ENCODE results near the gene VPS11.

Gene VPS11

DNA sequence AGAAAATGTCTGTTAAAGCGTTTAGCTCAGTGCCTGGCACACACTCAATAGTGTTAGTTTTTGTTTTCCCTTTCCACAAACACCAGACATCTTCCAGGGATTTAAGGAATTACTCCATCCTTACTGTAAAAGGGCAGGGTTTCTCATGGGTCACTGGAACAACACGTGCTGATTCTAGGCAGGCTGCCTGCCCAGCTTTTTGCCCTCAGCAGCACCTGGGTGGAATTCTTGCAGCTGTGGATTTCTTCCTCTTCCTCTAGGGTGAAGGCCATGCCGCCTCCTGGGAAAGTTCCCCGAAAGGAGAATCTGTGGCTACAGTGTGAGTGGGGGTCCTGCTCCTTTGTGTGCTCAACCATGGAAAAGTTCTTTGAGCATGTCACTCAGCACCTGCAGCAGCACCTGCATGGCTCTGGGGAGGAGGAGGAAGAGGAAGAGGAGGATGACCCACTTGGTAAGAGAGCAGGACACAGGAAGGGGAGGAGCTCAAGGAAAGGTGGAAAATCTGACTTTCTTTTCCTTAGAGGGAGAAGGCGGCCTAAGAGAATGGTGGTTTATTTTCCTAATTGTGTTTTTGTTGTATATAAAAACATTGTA lies 59.2 kb downstream of the VPS11 start:
- DNase-seq, result no peak

DNA sequence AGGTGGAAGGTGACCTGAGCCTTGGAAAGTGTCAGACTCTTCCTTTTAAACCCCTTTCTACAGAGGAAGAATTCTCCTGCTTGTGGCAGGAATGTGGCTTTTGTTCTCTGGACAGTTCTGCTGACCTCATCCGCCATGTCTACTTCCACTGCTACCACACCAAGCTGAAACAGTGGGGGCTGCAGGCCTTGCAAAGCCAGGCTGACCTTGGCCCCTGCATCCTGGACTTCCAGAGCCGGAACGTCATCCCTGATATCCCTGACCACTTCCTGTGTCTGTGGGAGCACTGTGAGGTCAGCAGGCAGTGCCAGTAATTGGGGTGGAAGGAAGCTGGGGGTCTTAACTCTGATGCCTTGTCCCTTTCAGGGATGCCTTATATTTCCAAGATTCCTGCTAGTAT lies 63.0 kb downstream of the VPS11 start:
- no peak for DNase-seq

Data from NCI-H2107 (cell line).